ENCODE results near the gene ZDHHC12.

DNA sequence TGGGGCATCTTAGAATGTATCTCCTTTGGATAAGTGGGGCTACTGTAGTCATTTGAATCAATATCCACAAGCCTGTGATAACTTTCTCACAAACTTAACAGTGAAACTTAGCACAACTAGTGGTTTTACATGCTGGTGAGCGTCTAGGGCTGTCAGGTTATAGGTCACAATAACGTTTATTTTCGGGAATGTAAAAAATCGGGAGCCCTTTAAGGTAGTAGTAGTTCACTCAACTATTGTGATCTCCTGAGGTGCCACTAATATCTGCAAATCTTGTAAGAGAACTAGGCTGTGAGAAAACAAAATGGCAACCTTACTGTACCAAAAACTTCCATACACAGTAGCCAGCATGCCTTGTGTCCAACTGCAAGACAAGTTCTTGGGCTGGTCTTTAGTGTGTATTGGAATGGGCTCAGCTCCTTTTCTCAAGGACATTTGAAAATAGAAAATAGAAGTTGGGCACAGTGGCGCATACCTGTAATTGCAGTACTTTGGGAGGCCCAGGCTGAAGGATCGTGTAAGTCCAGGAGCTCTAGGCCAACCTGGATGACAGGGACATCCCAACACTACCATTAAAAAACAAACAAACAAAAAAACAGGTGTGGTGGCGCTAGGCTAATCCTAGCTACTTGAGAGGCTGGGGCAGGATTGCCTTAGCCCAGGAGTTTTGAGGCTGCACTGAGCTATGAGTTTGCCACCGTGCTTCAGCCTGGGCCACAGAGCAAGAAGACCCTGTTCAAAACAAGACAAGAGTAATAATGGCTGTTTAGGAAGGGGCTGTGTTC lies 26.8 kb downstream of the ZDHHC12 start:
- TF ChIP-seq, protein P1, sequence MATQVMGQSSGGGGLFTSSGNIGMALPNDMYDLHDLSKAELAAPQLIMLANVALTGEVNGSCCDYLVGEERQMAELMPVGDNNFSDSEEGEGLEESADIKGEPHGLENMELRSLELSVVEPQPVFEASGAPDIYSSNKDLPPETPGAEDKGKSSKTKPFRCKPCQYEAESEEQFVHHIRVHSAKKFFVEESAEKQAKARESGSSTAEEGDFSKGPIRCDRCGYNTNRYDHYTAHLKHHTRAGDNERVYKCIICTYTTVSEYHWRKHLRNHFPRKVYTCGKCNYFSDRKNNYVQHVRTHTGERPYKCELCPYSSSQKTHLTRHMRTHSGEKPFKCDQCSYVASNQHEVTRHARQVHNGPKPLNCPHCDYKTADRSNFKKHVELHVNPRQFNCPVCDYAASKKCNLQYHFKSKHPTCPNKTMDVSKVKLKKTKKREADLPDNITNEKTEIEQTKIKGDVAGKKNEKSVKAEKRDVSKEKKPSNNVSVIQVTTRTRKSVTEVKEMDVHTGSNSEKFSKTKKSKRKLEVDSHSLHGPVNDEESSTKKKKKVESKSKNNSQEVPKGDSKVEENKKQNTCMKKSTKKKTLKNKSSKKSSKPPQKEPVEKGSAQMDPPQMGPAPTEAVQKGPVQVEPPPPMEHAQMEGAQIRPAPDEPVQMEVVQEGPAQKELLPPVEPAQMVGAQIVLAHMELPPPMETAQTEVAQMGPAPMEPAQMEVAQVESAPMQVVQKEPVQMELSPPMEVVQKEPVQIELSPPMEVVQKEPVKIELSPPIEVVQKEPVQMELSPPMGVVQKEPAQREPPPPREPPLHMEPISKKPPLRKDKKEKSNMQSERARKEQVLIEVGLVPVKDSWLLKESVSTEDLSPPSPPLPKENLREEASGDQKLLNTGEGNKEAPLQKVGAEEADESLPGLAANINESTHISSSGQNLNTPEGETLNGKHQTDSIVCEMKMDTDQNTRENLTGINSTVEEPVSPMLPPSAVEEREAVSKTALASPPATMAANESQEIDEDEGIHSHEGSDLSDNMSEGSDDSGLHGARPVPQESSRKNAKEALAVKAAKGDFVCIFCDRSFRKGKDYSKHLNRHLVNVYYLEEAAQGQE (IDR thresholded peaks at IDR 0.05; ENCODE audit: insufficient read depth in 1 of 2, low read depth in 2 of 2, low read length in 1 of 2): no peak
- TF ChIP-seq CTCF (IDR thresholded peaks at IDR 0.05): no peak
- no peak for TF ChIP-seq SIN3A (IDR thresholded peaks at IDR 0.05; ENCODE audit: borderline replicate concordance, insufficient read depth, low read depth, low read length)
